ENCODE data around the gene HLA-DRB5. TPM values are rescaled to one million over a fixed set of nuclear protein-coding genes. Genes with fewer than 3 reads are reported as not detected.

HLA-DRB5 gene
- total and polyA plus RNA-seq, 2 donors from 2014 or later, result 2.8 to 59.9 TPM

- no peak for TF ChIP-seq CTCF (IDR thresholded peaks at IDR 0.05; ENCODE audit: borderline replicate concordance, extremely low read depth, insufficient read depth)
- intact Hi-C loops (cut with DNase I), result no loop called here
- no peak overlapping the region for H3K4me3 ChIP-seq (ENCODE audit: low read length in 3 of 3)
- no peaks in the 10 kb centered on the region for H3K9me3 ChIP-seq (ENCODE audit: control insufficient read depth in 2 of 3, insufficient read depth in 1 of 3, low read length in 3 of 3)
- H3K27me3 ChIP-seq (ENCODE audit: control insufficient read depth, insufficient read depth, low read length), result no peaks in the 10 kb centered on the region
- H3K9ac ChIP-seq (ENCODE audit: low read length in 3 of 3), result no peak overlapping the region
- H3K4me1 ChIP-seq (ENCODE audit: control insufficient read depth in 2 of 3, insufficient read depth in 2 of 3, low read depth in 1 of 3, low read length in 3 of 3), result no peaks in the 10 kb centered on the region
- FAIRE-seq, result no peak
- no peak overlapping the region for H3K27ac ChIP-seq (ENCODE audit: low read depth in 2 of 2, low read length in 2 of 2)
- H3K36me3 ChIP-seq (ENCODE audit: control insufficient read depth in 2 of 3, insufficient read depth in 3 of 3, low read length in 3 of 3), result no peaks in the 10 kb centered on the region
- peak in 4 of 5 donors; percentile 9 to 63 (median 38) for DNase-seq
These were observed 24.3 kb upstream of the HLA-DRB5 start for GRCh38 chr6:32554116-32554965.

- no peak for TF ChIP-seq CTCF (IDR thresholded peaks at IDR 0.05; ENCODE audit: borderline replicate concordance, extremely low read depth, insufficient read depth)
- Histone ChIP-seq H3K4me3 (ENCODE audit: low read length in 3 of 3) (no peak overlapping the region), H3K27me3 (ENCODE audit: control insufficient read depth, insufficient read depth, low read length) (no peaks in the 10 kb centered on the region), H3K4me1 (ENCODE audit: control insufficient read depth in 2 of 3, insufficient read depth in 2 of 3, low read depth in 1 of 3, low read length in 3 of 3) (no peaks in the 10 kb centered on the region), H3K9me3 (ENCODE audit: control insufficient read depth in 2 of 3, insufficient read depth in 1 of 3, low read length in 3 of 3) (no peaks in the 10 kb centered on the region), H3K27ac (ENCODE audit: low read depth in 2 of 2, low read length in 2 of 2) (no peak overlapping the region), H3K9ac (ENCODE audit: low read length in 3 of 3) (no peak overlapping the region), H3K36me3 (ENCODE audit: control insufficient read depth in 2 of 3, insufficient read depth in 3 of 3, low read length in 3 of 3) (no peaks in the 10 kb centered on the region)
- intact Hi-C loops (cut with DNase I), result no loop called here
- no peak for FAIRE-seq
- no peak for DNase-seq
These were observed 23.1 kb upstream of the HLA-DRB5 start for GRCh38 chr6:32553037-32553742.

GRCh38 chr6:32551410-32551809, 21.3 kb upstream of the HLA-DRB5 start:
- Histone ChIP-seq H3K4me1 (ENCODE audit: control insufficient read depth in 2 of 3, insufficient read depth in 2 of 3, low read depth in 1 of 3, low read length in 3 of 3) (no peaks in the 10 kb centered on the region), H3K4me3 (ENCODE audit: low read length in 3 of 3) (no peak overlapping the region), H3K9me3 (ENCODE audit: control insufficient read depth in 2 of 3, insufficient read depth in 1 of 3, low read length in 3 of 3) (no peaks in the 10 kb centered on the region), H3K27me3 (ENCODE audit: control insufficient read depth, insufficient read depth, low read length) (no peaks in the 10 kb centered on the region), H3K27ac (ENCODE audit: low read depth in 2 of 2, low read length in 2 of 2) (no peak overlapping the region), H3K9ac (ENCODE audit: low read length in 3 of 3) (no peak overlapping the region), H3K36me3 (ENCODE audit: control insufficient read depth in 2 of 3, insufficient read depth in 3 of 3, low read length in 3 of 3) (no peaks in the 10 kb centered on the region)
- intact Hi-C loops (cut with DNase I), result no loop called here
- DNase-seq (peak in 1 of 5 donors; percentile 0), FAIRE-seq (no peak)
- no peak for TF ChIP-seq CTCF (IDR thresholded peaks at IDR 0.05; ENCODE audit: borderline replicate concordance, extremely low read depth, insufficient read depth)

All from kidney (tissue), 14 donors.